ENCODE data around the gene SLC30A9.

SLC30A9 gene

DNA sequence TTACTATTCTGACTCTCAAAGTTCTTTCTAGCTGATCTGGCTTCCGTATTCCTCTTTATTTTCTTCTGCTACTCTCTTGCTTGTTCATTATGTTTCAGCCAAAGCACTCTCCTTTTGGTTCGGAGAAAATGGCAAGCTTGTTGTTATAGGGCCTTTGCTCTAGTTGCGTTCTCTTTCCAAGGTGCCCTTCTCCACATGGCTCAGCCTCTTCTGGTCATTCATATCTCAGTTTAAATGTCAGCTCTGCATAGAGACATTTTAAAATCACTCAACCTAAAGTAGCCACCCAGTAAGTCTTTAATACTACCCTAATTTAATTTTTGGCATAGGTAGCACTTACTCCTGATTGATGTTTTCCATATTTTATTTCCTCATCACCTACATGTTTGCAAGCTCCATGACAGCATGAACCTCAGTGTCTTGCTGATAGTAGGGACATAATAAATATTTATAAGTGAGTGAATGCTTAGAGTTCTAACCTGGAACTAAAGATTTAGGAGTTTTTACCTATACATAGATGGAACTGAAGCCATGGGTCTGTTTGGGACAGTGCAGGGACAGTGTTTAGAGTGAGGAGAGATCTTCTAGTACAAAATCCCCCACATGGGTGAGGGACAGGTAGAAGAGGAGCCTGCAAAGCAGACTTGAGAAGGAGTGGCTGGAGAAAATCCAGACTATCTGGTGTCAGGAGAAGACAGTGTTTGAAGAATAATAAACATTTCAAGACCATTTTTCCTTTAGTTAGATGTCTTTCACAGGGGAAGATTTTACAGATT lies 17.9 kb downstream of the SLC30A9 start:
- no peak for DNase-seq

DNA sequence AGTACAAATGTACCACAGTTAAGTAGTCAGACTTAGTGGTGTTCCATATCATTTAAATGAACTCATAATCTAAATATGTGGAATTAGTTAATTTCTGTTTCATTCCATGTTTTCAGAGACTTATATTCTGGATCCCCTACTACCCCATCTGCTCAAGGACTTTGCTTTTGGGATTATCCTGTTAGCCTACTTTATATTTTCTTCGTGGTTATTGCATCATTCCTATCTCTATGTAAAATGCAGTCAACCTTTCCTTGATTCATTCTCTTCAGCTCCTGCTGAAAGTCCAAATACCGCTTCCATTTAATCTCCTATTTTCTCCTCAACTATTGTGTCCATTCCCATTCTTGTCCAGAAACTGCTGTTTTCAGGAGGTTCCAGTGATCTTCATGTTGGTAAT lies 25.1 kb downstream of the SLC30A9 start:
- no peak for DNase-seq

DNA sequence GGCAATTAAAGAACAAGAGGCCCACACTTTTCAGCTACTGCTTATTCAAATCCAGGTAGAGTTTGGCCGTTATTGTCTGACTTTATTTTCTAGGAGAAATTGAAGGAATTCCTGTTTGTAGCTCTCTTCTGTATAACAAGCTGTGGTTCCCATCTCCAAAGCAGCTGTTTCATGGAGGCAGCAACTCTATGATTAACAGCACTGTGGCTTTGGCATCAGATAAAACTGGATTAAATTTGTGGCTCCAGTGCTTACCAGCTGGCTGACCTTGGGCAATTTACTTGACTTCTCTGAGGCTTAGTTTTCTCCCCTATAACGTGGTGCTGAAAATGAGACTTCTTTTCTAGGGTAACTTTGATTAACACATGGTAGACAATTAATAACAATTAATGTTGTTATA lies 28.1 kb downstream of the SLC30A9 start:
- DNase-seq = no peak

GRCh38 chr4:42048394-42048793 lies 58.1 kb downstream of the SLC30A9 start:
- DNase-seq = no peak

- DNase-seq = no peak
Measured at GRCh38 chr4:42050516-42051249, 60.4 kb downstream of the SLC30A9 start.

GRCh38 chr4:42066402-42066801 lies 76.1 kb downstream of the SLC30A9 start:
- DNase-seq = no peak

- no peak for DNase-seq
Measured at GRCh38 chr4:42067264-42067663, 76.9 kb downstream of the SLC30A9 start.

- DNase-seq = no peak
Measured at GRCh38 chr4:42070463-42070862, 80.1 kb downstream of the SLC30A9 start.

- DNase-seq = no peak
Measured at GRCh38 chr4:42074294-42074693, 84.0 kb downstream of the SLC30A9 start.

DNA sequence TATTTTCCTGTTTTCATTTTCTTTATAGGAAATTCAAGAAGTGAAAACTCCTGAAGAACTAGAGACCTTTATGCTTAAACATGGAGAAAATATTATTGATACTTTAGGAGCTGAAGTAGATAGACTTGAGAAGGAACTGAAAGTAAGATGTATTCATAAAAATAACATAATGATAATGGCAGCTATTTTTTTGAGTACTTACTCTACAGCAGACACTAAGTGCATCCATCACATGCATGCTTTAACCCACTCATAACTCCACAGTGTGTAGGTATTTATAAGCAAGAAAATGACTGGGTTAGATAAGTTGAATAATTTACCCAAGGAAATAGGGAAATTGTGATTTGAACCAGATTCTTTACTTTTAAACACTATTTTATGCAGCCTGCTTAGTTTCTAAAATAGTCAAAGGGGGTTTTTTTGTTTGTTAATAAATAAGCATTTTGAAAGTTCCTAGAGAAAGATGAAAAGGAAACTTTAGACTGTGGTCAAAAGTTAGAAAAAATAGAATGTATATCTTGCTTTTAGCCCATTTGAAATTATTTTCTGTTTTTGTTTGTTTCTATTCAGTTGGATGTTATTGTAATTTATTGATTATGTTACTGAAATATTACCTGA lies 88.0 kb downstream of the SLC30A9 start:
- DNase-seq = no peak

DNA sequence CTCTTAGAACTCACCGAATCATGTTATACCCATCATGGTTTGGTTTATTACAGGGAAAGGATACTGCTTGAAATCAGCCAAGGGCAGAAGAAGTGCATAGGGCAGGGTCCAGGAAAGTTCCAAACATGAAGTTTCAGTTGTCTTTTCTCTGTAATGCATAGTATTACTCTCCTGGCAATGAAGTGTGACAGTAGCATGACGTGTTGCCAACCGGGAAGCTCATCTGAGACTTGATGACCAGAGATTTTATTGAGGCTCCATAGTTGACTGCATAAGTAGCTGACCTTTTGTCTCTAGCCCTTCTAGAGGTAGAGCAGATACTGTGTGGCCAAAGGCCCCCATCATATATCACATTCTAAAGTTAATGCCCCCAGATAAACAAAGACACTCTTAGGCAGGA lies 90.0 kb downstream of the SLC30A9 start:
- DNase-seq = no peak

DNA sequence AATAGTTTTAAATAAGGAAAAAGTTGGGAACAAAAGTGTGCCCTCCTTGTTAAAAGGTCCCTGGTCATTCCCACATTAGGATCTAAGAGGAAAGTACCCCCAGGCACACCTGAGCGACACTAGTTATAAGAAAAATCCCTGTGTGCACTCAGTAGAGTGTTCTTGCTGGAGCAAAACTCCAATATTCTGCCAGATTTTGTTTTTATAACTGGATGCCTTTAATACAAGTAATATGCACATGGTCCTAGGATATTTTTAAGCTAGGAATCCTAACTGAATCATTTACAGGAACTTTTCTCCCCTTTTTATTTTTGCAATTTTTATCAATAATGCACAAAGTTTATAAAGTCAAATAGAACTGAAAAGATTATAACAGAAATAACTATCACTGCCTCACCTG lies 93.5 kb downstream of the SLC30A9 start:
- DNase-seq = no peak

DNA sequence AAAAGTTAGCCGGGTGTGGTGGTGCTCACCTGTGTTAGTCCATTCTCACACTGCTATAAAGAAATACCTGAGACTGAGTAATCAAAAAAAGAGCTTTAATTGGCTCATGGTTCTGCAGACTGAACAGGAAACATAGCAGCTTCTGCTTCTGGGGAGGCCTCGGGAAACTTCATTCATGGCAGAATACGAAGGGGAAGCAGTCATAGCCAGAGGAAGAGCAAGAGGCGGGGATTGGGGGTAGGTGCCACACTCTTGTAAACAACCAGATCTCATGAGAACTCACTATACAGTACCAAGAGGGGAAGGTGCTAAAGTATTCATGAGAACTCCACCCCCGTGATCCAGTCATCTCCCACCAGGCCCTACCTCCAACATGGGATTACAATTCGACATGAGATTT lies 98.1 kb downstream of the SLC30A9 start:
- no peak for DNase-seq

GRCh38 chr4:42101446-42101975 lies 111.2 kb downstream of the SLC30A9 start:
- no peak for DNase-seq

GRCh38 chr4:42104521-42104920 lies 114.2 kb downstream of the SLC30A9 start:
- DNase-seq = no peak

GRCh38 chr4:42112846-42113245 lies 122.5 kb downstream of the SLC30A9 start:
- DNase-seq = no peak

GRCh38 chr4:42119886-42120285 lies 129.6 kb downstream of the SLC30A9 start:
- DNase-seq = no peak

- DNase-seq = no peak
Measured at GRCh38 chr4:42122237-42122636, 131.9 kb downstream of the SLC30A9 start.

DNA sequence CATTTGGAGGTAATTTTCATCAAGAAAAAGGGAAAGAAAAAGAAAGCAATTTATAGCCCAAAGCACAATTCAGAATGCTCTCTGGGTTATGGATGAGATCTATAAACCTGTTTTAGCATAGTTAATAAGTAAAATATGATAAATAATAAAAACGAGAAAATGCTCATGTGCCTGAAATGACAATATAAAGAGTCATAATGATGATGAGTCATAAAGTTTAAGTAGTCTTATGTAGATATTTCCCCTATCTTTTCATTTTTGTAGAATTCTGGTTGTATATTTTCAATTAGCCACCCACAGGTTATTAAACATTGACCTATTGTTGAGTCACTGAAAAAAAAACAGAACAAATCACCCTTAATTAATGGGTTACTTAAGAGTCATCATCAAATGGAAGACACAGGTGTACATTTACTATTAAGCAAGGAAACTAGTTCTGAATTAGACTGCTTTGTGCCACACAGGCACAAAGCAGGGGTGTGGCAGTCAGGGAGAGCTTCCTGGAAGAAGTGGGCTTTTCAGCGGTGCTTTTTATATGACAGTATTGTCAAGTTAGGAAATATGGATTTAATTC lies 132.8 kb downstream of the SLC30A9 start:
- DNase-seq = no peak

- no peak for DNase-seq
Measured at GRCh38 chr4:42132099-42132498, 141.8 kb downstream of the SLC30A9 start.

- DNase-seq = no peak
Measured at GRCh38 chr4:42133006-42133405, 142.7 kb downstream of the SLC30A9 start.

DNA sequence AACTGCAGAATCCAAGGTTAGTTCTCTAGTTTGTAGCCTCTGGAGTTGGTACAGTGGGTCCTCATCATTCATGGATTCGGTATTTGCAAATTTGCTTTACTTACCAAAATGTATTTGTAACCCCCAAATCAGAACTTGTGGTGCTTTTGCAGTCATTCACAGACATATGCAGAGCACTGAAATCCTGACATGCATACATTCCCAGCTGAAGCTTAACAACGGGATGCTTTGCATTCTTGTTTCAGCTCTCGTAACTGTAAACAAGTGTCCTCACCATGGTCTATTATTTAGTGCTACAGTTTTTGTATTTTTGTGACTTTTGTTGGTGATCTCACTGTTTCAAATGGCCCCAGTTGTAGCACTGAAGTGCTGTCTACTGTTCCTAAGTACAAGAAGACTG lies 146.0 kb downstream of the SLC30A9 start:
- DNase-seq = no peak
